NCI-H526 treated with DMSO at 0.1 percent for 48 hours (cell line): ENCODE measurements around the gene FAM110A.
"Not testable (repeated sequence)": the region's sequence is repeated elsewhere in the genome, so short reads cannot be mapped to it uniquely, and the experiment has no call there.

Experiments
- DNase-seq: peaks from one replicate; lab custom pipeline; 2025; lab: John Stamatoyannopoulos, UW

The FAM110A gene

DNA sequence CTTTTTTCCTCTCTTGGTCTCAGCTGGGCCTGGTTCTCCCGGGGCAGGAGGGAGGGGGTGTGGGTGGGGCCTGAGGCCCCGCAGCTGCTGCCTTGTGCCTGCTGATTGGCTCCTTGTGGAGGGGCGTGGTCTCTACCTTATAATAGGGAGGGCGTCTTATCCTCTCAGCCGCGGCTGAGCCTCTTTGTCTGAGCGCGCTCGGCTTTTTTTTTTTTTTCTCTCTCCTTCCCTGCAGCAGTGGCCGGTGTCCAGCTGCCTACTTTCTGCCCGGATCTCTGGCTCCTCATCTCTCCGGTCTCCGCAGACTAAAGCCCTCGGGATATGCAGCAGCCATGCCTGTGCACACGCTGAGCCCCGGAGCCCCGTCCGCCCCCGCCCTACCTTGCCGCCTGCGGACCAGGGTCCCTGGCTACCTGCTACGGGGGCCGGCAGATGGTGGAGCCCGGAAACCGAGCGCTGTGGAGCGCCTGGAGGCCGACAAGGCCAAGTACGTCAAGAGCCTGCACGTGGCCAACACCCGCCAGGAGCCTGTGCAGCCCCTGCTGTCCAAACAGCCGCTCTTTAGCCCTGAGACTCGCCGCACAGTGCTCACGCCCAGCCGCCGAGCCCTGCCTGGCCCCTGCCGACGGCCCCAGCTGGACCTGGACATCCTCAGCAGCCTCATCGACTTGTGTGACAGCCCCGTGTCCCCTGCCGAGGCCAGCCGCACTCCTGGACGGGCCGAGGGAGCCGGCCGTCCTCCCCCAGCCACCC lies 11.1 kb downstream of the FAM110A start:
- peak; percentile 95 for DNase-seq

DNA sequence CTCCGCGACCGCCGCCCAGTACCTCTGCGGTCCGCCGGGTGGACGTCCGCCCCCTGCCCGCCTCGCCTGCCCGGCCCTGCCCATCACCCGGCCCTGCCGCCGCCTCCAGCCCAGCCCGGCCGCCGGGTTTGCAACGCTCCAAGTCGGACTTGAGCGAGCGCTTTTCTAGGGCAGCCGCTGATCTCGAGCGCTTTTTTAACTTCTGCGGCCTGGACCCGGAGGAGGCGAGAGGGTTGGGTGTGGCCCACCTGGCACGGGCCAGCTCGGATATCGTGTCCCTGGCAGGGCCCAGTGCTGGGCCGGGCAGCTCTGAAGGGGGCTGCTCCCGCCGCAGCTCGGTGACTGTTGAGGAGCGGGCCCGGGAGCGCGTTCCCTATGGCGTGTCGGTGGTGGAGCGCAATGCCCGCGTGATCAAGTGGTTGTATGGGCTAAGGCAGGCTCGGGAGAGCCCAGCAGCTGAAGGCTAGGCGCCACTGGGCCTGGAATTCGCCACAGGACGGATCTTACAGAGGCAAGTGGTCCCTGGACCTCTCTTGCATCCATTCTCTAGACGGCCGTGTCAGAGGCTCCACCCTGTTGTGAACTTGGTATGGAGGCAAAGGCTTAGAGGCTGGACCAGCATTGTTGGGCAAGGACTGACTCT lies 11.8 kb downstream of the FAM110A start:
- DNase-seq, result no peak

DNA sequence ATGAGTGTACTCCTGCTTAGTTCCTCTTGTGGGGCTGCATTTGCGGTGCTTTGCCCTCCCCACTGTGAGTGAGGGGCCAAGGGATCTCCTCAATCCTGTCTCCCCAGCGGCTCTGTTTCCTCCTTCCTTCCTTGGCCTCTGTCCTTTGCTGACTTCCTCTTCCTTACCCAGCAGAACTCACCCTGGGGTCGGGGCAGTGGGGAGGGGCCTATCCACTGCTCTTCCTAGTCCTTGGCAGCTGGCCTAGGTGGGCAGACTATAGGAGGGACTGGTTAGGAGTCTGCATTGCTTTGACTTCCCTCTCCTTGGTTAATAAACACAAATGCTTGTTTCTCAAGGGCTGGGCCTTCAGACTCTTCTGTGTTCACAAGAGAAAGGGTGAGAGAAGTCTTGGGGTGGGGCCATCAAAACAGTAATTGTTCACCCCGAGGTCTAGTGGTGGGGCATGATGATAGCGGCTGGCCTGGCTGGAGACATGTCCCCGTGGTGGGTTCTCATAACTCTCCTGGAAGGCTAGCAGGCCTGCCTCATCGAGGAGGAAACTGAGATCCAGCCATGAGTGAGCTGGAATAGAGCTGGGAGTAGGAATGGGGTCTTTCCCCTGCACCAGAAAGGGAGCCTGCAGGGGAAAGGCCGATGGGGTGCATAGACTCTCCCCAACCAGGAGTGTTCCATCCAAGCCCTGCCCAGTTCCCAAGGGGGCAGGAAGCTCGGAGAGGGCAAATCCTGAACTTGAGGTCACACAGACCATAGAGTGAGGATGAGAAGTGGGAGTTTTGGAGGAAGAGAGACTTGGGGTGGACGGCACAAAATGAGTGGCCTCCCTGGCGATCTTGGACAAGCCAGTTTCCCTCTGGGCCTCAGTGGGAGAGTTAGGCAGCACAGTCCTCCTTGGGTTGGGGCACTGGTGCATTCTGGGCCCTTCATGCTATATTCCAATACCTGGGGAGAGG lies 12.7 kb downstream of the FAM110A start:
- no peak for DNase-seq

DNA sequence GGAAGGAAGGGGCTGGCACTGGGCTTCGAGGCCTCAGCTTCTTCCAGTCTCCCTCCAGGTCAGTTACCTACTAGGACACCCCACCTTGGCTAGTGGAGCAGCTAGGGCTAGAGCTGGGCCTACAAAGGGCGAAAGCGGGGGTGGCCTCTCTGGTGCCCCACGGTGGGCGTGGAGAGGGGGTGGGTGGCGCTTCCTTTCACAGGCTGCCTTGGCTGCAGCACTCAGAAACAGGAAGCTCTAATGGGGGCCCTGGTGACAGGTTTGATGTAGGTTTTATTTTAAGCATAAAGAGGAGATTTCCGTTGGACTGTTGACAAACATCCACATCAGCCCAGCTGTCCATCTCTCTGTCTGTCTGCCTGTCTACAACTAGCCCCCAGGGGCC lies 13.4 kb downstream of the FAM110A start:
- DNase-seq, result no peak

DNA sequence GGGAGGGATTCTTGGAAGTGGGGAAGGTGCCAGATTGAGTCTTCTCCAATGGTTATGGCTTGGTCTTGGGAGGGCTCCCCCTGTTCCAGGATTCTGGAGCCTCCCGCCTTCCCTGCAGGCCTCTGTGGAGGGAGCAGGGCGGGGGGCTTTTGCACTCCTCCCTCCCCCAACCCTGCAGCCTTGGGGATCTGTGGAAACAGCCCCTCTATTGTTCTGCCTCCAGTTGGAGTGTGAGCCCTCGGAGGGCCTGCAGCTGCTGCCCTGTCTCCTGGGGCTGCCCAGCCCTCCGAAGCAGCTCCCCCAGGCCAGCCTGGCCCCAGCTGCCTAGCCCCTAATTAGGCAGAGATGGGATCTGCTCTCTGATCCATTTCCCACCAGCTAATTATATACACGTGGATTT lies 14.7 kb downstream of the FAM110A start:
- no peak for DNase-seq

DNA sequence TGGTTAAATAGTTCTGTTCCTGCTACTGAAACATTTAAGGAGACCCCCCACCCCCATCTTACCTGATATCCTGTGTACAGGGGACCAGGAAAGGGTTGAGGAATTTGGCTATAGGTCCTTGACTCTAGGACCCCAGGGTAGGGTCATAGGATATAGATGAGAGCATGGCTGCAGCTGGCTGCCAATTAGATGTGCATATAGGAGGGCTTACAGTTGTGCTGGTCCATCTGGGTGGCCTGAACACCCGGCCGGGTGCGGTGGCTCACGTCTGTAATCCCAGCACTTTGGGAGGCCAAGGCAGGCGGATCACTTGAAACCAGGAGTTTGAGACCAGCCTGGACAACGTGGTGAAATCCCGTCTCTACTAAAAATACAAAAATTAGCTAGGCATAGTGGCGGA lies 15.2 kb downstream of the FAM110A start:
- not testable (repeated sequence) for DNase-seq

DNA sequence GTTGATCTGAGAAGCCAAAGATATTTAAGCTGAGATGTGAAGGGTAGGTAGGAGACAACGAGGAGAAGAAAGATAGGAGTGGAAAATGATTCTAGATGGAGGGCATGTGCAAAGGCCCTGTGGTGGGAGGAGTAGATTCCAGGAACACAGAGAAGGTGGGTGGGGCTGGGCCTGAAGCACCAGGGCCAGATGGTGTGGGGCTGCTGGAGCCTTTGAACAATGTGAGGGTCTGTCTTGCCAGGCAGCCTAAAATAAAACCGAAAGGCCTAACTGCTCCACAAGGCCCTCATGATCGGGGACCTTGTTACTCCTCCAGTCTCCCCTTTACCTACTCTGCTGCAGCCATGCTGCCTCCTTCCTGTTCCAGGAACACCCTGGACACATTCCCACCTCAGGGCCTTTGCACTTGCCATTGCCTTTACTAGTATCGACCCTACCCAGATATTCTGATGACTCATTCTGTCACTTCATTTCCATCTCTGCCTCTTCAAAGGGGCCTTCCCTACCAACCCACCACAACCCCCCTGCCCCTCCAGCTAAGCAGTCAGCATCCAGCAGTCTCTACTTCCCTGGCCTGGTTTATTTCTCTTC lies 20.0 kb downstream of the FAM110A start:
- DNase-seq, result no peak

DNA sequence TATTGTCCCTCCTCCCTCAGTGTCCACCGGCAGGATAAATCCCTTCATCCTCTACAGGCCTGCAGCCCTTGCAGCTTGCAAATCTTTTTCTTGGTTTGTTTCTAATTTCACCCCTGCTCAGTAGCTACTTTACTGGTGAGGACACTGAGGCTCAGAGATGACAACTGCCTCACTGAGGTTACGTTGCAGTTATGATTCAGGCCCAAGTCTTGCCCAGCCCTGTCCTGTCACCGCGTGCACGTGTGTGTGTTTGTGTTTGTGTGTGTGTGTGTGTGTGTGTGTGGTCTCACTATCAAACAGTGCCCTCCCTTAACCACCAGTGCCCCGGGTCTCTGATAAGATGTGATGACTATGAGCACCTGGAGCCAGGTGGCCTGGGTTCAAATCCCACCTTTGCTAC lies 21.1 kb downstream of the FAM110A start:
- DNase-seq, result no peak

DNA sequence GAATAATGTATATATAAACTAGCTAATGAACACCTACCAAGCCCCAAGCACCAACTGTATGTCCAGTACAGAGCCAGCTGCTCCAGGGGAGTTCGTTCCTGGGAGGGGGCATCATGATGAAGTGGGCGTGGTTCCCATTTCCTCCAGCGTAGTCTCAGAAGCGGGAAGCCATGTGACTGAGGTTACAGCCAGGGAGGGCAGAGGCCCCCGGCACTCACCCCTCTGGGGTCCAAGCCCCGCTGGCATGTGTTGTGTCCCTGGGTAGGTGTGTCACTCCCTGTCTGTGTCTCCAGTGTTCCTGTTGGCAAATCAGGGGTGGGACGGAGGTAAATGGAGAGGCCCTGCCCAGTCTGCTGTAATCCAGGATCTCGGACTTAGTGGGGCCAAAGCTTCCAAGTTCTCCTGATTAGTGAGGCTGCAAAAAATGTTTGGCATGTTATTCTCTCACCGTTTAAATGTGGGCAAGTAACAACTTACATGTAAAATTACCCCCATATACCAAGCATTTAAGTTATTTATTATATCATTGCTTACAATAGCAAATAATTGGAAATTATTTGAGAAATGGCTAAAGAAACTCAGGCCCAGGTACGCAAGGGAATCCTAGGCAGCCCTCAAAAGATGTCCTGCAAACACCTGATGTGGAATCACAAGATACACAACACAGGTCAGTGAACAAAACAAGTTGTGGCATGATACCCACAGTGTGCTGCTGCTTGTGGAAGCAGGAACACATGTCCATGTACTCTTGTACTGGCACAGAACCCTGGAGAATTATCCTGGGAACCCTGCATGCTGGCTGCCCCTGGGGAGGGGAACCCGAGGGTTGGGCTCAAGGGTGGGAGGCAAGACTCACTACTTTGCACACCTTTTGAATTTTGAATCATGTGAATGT lies 22.2 kb downstream of the FAM110A start:
- no peak for DNase-seq

DNA sequence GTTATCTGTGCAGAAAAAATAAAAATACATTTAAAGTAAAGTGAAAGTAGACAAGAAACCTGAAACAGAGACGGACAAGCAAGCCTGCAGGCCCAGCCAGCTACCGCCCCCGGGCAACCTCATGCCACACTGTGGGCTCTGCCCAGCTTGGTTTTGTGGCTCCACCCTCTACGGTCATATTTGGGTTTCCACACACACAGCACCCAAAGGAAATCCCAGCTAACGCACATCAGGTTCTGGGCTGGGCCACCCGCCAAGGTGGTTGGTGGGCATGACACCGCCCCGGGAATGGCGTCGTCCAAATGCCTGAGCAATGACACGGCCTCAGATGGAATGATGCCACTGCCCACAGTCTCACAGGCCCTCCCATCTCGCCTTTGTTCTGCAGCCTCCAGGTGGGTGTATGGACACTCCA lies 22.9 kb downstream of the FAM110A start:
- no peak for DNase-seq

DNA sequence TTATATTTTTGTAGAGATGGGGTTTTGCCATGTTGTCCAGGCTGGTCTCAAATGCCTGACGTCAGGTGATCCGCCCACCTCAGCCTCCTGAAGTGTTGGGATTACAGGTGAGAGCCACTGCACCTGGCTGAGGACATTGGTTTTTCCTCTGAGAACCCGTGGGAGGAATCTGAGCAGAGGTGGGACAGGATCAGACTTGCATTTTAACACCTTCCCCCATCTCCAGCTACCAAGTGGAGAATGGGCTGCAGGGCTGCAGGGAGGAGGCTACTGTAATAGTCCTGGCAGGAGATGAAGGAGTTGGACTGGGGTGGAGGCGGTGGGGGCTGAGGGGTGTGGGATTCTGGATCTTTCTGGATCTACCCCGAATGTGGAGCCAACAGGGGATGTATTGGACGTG lies 24.5 kb downstream of the FAM110A start:
- DNase-seq, result no peak

DNA sequence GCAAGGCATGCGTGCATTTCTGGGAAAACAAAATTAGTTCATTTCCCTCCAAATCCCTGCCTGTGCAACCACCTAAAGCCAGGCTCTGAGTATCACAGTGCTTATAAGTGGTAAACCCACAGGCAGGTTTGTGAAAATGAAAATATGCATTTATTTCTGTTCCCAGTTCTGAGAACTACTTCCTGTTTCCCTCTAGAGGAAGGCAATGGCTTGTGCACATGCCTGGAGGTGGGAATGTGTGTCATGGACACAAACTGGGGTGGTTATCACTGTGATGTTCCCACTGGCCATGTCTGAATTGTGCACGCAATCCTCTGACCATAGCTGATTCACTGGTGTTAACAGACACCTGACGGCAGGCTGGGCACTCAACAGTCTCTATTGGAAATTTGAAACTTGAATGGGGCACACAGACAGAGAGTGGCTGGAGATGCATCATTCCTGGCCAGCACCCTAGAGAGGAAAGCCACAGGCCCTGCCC lies 26.3 kb downstream of the FAM110A start:
- no peak for DNase-seq

DNA sequence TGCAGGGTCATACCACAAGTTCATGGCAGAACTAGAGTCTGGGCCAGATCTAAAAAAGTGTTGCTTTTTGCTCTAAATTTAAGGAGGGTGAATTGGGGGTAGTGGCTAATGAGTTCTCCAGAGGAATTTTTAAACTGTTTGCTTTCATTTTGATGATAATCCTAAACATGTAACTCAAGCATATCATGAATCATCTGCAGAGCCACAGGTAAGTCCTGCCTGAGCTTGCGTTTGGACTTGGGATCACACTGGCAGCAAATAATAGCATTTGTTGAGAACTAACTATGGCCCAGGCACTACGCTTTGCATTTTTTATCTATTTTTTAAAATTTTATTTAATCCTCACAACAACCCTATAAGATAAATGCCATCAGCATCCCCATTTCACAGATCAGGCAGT lies 27.4 kb downstream of the FAM110A start:
- DNase-seq, result no peak

DNA sequence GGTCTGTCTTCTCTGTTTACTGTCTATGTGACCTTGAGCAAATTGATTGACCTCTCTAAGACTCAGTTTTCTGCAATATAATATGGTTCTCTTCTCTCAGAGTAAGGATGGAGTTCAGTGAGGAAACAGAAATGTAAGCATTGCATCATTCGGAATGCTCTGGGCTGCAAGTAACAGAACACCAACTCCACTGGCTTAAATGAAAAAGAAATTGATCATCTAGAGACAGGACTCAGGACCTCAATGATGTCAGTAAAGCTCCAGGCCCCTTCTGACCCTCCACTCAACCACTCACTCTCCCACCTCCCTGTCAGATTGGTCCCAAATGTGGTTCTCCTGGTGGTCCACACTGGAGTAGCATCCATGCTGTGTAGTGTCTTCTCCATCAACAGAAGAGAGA lies 31.9 kb downstream of the FAM110A start:
- no peak for DNase-seq

DNA sequence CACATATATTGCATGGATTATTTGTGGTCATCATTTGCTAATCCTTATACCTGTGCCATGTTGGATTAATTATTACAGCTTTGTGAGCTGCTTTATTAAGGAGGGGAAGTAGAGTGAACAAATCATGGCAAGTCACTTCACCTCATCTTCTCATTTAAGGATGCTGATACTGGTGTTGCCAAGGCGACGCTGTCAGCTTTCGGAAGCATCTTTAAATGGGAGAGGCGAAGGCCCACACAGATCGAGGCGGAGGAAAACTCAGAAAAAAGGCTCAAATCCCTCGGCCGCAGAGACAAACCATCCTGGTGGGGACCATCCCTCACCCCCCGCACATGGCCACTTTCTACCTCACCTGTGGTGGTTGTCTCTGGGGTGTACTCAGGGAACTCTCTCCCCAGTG lies 34.8 kb downstream of the FAM110A start:
- DNase-seq, result no peak

DNA sequence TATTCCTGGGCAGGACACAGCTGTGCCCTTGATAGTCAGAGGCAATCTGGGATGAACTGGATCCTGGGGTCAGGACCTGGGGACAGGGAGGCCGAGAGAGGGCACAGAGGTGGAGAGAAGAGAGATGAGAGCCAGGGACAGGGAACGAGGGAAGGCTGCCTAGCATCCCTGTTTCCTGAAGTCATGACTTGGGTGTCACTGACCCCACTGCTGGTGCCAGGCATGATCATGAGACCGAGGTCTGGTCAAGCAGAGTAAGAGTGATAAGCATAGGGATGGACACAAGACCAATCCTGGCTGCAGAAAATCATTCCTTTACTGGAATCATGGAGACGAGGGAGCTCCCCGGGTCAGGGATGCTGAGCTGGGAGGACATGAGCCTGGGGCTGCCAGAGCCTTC lies 36.1 kb downstream of the FAM110A start:
- DNase-seq, result no peak

DNA sequence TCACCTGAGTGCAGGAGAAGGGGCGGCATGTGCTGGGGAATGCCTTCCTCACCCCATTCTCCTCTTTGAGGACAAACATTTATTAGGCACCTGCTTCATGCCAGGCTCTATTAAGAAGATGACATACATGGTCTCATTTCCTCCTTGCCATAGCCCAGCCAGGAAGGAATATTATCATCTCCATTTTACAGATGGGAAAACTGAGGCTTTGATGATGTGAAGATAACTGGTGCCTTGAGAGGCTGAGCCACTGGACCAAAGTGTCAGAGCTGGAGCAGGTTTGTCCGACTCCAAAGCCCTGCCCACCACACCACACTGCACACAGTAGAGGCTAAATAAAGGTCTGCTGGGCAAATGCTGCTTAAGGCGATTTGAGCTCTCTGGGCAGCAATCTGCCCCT lies 37.2 kb downstream of the FAM110A start:
- no peak for DNase-seq

DNA sequence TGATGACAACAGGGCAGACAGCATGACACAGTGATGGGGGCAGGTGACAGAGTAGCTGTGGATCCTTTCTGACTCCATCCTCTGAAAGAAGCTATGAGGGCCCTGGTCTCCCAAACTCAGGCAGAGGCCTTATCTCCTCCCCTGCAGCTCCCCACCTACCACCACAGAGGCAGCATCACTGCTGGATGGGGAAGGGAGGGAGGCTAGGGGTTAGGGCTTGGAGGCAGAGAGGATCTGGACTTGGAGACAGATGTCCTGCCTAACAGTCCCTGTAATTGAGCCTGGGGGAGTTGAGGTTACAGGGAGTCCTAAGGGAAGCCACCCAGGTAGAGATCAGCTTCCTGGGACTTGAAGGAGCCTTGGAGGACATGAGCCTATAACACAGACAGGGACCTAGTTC lies 37.9 kb downstream of the FAM110A start:
- DNase-seq, result no peak

DNA sequence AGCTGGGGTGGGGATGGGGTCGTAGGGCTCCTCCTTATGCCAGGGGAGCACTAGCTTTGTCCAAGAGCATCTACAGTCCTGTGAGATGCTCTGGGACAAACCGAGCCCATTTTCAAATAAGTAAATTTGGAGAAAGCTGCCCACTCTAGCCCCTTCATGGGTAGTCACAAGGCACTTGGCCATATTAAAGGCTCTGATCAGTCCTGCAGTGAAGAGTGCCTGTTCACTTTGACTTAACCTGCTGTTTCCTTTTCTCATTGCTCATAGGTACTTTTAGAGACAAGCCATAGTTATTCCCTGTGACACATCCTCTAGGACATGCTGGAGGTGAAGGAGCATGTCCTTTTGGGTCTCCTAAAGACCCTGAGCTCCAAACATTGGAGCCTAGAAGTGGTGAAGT lies 38.4 kb downstream of the FAM110A start:
- no peak for DNase-seq

DNA sequence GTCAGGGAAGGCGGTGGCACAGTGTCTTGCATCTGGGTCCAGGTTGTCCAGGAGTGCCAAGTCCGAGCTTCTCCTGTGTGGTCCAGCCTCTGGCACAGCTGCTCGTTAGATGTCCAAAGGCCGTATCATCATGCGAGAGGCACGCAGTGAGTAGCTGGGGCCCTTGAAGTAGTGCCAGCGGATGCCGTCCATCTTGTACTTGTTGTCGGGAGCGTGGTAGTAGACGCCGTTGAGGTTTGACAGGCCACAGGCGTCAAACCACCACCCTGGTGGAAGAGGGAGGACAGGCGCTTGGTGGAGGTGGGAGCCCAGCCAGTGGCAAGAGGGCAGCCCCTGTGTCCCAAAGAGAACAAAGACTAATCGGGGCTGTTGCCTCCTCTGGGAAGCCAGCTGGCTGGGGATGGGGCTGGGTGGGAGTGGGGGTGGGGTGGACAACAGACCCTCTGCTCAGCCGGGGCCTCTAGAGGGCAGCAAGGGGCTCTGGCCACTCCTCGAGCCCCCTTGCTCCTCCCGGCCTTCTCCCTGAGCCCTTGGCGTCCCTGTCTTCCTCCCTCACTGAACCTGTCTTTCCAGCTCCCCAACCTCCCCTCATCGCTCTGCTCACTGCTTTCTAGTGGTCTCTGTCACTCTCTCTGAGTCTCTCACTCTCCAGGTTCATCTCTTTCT lies 39.5 kb downstream of the FAM110A start:
- DNase-seq, result no peak
